Muscle layer of duodenum (tissue), 2 donors: ENCODE results near the gene ASCC2.

ENCODE experiments used
- H3K27ac ChIP-seq: one replicate; pipeline ENCODE4 v1.7.0; 2013; ENCODE audit warnings: mild to moderate bottlenecking, low read length
- H3K27me3 ChIP-seq: one replicate; pipeline ENCODE4 v1.7.0; 2013; ENCODE audit warnings: low read depth, mild to moderate bottlenecking, control low read depth, low read length
- H3K36me3 ChIP-seq, 2 donors: one replicate each; pipeline ENCODE4 v1.7.0; 2013; ENCODE audit warnings: low read length in 2 of 2, control low read depth in 1 of 2, mild to moderate bottlenecking in 1 of 2; ENCODE audit not compliant: insufficient read depth in 2 of 2, control insufficient read depth in 1 of 2
- H3K4me1 ChIP-seq, 2 donors: one replicate each; pipeline ENCODE4 v1.7.0; 2013; ENCODE audit warnings: low read length in 2 of 2, mild to moderate bottlenecking in 2 of 2, control low read depth in 1 of 2, moderate library complexity in 1 of 2; ENCODE audit not compliant: insufficient read depth in 2 of 2, control insufficient read depth in 1 of 2
- H3K4me3 ChIP-seq, 2 donors: one replicate each; pipeline ENCODE4 v1.7.0; 2013; ENCODE audit warnings: low read length in 2 of 2, low read depth in 1 of 2, mild to moderate bottlenecking in 1 of 2
- H3K9me3 ChIP-seq, 2 donors: one replicate each; pipeline ENCODE4 v1.7.0; 2013; ENCODE audit warnings: low read length in 2 of 2, control low read depth in 1 of 2, mild to moderate bottlenecking in 1 of 2; ENCODE audit not compliant: control insufficient read depth in 1 of 2
- donor health status: healthy.

ASCC2 gene

DNA sequence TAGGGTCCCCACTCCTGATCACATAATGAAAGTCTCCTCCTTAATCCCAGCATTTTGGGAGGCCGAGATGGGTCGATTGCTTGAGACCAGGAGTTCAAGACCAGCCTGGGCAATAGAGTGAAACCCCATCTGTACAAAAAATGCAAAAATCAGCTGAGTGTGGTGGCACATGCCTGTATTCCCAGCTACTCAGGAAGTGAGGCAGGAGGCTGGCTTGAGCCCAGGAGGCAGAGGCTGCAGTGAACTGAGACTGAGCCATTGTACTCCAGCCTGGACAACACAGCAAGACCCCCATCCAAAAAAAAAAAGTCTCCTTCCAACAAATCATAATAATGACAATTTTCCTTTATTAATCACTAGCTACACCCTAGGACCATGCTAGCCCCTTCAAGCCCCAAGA is 86.4 kb downstream of the ASCC2 start:
- no peaks in the 10 kb centered on the region for H3K27me3 ChIP-seq
- no peak overlapping the region for H3K27ac ChIP-seq
- no peak overlapping the region for H3K4me3 ChIP-seq
- no peaks in the 10 kb centered on the region for H3K4me1 ChIP-seq
- no peaks in the 10 kb centered on the region for H3K9me3 ChIP-seq
- peaks cover 0 to 33% of the 10 kb centered on the region in 2 donors for H3K36me3 ChIP-seq

DNA sequence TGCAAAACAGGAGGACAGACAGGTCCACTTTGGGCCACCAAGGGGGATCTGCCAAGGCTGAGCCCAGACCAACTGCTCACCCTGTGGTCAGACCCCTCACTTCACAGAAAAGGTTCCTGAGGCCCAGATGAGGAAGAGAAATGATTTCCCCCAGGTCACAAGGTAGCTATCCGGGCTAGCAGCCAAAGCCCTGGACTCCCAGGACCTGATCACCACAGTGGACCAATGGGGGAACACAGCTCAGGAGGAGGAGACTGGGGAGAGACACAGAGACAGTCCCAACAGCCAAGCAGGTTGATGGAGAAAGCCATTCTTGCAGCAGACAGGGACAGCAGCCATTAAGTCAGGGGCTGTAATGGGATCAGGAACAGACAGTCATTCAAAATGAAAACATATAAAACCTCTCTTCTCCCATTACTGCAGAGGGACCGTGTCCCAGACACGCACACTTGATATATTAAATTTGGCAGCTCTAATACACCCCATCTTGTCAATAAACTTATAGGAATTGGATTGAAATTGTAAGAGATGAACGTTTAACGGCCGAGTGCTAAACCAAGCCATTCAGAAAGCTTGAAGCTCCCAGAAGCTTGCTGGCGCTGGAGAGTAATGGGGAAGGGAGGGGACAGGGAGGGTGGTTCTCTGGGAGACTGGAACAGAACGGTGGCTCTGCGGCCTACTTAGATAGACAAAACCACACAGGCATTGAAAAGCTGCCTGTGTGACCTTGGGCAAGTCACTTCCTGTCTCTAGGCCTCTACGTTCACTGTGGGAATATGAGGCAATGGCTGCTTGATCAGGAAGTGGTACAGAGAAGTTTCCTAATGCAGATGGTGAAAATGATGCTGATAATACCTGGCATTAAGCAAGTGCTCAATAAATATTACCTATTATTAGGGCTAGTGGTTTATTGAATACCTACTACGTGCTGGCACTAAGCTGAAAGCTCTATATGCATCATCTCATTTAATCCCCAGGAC is 87.2 kb downstream of the ASCC2 start:
- H3K4me1 ChIP-seq: no peaks in the 10 kb centered on the region
- no peaks in the 10 kb centered on the region for H3K9me3 ChIP-seq
- H3K4me3 ChIP-seq: no peak overlapping the region
- H3K36me3 ChIP-seq: peaks cover 0 to 35% of the 10 kb centered on the region in 2 donors
- H3K27ac ChIP-seq: no peak overlapping the region
- no peaks in the 10 kb centered on the region for H3K27me3 ChIP-seq

GRCh38 chr22:29750029-29750428 is 88.0 kb downstream of the ASCC2 start:
- Histone ChIP-seq H3K27ac (no peak overlapping the region), H3K4me3 (no peak overlapping the region), H3K9me3 (no peaks in the 10 kb centered on the region), H3K27me3 (no peaks in the 10 kb centered on the region), H3K4me1 (no peaks in the 10 kb centered on the region), H3K36me3 (peaks cover 0 to 35% of the 10 kb centered on the region in 2 donors)

DNA sequence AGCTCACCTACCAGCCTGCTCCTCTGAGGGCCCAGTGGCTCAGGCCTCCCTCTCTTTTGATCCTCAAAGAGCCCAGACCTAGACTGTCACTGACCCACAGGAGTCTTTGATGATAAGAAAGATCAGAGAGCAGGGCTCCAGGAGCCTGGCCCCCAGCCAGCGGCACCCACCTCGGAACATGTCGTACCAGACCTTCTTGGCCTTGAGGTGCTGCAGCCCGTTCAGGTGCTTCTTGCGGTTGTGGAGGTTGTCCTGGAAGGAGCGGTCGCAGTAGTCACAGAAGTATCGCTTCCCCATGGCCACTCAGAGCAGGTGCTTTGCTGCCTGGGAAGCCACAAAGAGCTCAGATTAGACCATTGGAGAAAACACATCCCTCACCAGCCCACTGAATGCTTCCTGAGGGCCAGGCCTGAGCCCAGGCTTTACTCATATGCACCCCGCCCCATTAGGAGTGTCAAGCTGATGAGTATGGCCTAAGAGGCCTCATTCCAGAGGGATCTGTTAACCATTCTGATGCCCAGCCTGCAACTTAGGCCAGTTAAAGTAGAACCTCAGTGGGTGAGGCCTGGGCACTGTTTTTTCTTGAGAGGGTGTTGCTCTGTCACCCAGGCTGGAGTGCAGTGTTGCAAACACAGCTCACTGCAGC is 89.7 kb downstream of the ASCC2 start:
- H3K4me3 ChIP-seq: no peak overlapping the region
- no peaks in the 10 kb centered on the region for H3K9me3 ChIP-seq
- peaks cover 0 to 27% of the 10 kb centered on the region in 2 donors for H3K36me3 ChIP-seq
- no peaks in the 10 kb centered on the region for H3K27me3 ChIP-seq
- no peak overlapping the region for H3K27ac ChIP-seq
- H3K4me1 ChIP-seq: no peaks in the 10 kb centered on the region

GRCh38 chr22:29747832-29748231 is 90.2 kb downstream of the ASCC2 start:
- H3K4me3 ChIP-seq: no peak overlapping the region
- no peaks in the 10 kb centered on the region for H3K27me3 ChIP-seq
- peaks cover 0 to 27% of the 10 kb centered on the region in 2 donors for H3K36me3 ChIP-seq
- H3K4me1 ChIP-seq: no peaks in the 10 kb centered on the region
- no peak overlapping the region for H3K27ac ChIP-seq
- H3K9me3 ChIP-seq: no peaks in the 10 kb centered on the region

GRCh38 chr22:29744902-29745301 is 93.2 kb downstream of the ASCC2 start:
- H3K36me3 ChIP-seq: peaks cover 0 to 54% of the 10 kb centered on the region in 2 donors
- no peaks in the 10 kb centered on the region for H3K27me3 ChIP-seq
- no peaks in the 10 kb centered on the region for H3K9me3 ChIP-seq
- H3K4me1 ChIP-seq: no peaks in the 10 kb centered on the region
- no peak overlapping the region for H3K4me3 ChIP-seq
- H3K27ac ChIP-seq: no peak overlapping the region

GRCh38 chr22:29742326-29742725 is 95.7 kb downstream of the ASCC2 start:
- Histone ChIP-seq H3K36me3 (peaks cover 0 to 46% of the 10 kb centered on the region in 2 donors), H3K27me3 (no peaks in the 10 kb centered on the region), H3K4me3 (no peak overlapping the region), H3K9me3 (no peaks in the 10 kb centered on the region), H3K27ac (no peak overlapping the region), H3K4me1 (no peaks in the 10 kb centered on the region)

DNA sequence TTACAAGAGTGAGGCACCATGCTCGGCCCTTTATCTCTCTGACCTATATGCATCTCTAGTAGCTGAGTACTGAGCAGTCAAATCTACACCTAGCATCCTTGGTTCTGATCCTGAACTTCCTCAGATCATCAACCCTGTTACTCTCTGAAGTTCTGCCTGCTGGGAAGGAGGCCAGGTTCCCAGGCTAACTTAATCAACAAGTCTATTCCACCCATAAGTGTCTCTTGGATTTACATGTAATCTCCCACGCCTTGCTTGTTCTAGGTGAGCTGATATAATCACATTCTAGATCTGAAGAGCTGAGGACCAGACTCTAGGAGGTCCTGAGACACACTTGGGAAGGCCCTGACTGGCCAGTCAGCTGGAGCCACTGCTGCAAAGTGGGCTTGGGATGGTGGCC is 96.1 kb downstream of the ASCC2 start:
- no peaks in the 10 kb centered on the region for H3K27me3 ChIP-seq
- H3K4me3 ChIP-seq: no peak overlapping the region
- H3K4me1 ChIP-seq: no peaks in the 10 kb centered on the region
- H3K36me3 ChIP-seq: peaks cover 0 to 42% of the 10 kb centered on the region in 2 donors
- H3K9me3 ChIP-seq: no peaks in the 10 kb centered on the region
- H3K27ac ChIP-seq: no peak overlapping the region

- no peak overlapping the region for H3K4me3 ChIP-seq
- H3K27ac ChIP-seq: no peak overlapping the region
- H3K27me3 ChIP-seq: no peaks in the 10 kb centered on the region
- peaks cover 0 to 46% of the 10 kb centered on the region in 2 donors for H3K36me3 ChIP-seq
- no peaks in the 10 kb centered on the region for H3K9me3 ChIP-seq
- H3K4me1 ChIP-seq: no peaks in the 10 kb centered on the region
Observed at GRCh38 chr22:29740216-29740615, 97.9 kb downstream of the ASCC2 start.

DNA sequence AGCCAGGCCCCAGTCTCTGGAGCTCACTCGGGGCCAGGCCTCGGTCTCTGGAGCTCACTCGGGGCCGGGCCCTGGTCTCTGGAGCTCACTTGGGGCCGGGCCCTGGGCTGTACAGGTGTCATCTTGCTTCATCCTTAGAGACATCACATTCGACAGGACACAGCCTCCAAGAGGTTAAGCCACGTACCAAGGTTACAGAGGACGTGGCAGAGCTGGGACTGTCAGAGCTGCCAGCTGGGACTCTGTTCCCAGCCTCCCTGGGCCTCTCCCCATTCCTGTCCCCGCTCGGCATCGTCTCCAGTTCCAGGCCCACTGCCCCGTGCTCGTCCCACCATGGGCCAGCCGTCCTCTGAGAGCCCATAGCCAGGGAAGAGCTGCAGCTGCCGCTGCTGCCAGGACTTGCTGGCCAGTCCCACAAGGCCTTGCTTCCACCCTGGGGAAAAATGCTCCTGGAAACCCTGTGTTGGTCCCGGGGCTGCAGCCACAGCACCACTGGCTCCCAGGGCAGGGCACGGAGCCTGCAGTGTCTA is 98.7 kb downstream of the ASCC2 start:
- Histone ChIP-seq H3K4me1 (no peaks in the 10 kb centered on the region), H3K4me3 (no peak overlapping the region), H3K9me3 (no peaks in the 10 kb centered on the region), H3K27me3 (no peaks in the 10 kb centered on the region), H3K27ac (no peak overlapping the region), H3K36me3 (peaks cover 0 to 50% of the 10 kb centered on the region in 2 donors)
